Measurements from ENCODE around the gene PARVG.
A peak's percentile ranks its signal among the peaks of the same experiment; 100 is the strongest.

Gene PARVG

GRCh38 chr22:44179196-44179988 lies 1.3 kb upstream of the PARVG start:
- Histone ChIP-seq H3K36me3 (ENCODE audit: control insufficient read depth in 1 of 2, insufficient read depth in 2 of 2, low read length in 2 of 2) (no peaks in the 10 kb centered on the region), H3K4me3 (ENCODE audit: low read depth, low read length) (no peak overlapping the region), H3K9me3 (ENCODE audit: insufficient read depth, low read depth, low read length) (peaks cover 1% of the 10 kb centered on the region), H3K79me2 (ENCODE audit: control insufficient read depth, insufficient read depth, low read length, poor library complexity) (no peaks in the 10 kb centered on the region), H3K14ac (ENCODE audit: low read length) (no peak overlapping the region), H2BK12ac (ENCODE audit: low read length) (no peak overlapping the region), H2AK5ac (ENCODE audit: low read length) (no peak overlapping the region), H3K9ac (ENCODE audit: low read length) (no peak overlapping the region), H3K4ac (ENCODE audit: low read depth, low read length) (no peak overlapping the region), H3K79me1 (ENCODE audit: low read length) (no peaks in the 10 kb centered on the region), H2BK120ac (ENCODE audit: insufficient read depth, low read length, poor library complexity) (no peak overlapping the region), H3K4me2 (ENCODE audit: low read length) (no peak overlapping the region), H3K27ac (ENCODE audit: low read depth, low read length) (no peak overlapping the region), H4K12ac (ENCODE audit: low read depth, low read length) (no peak overlapping the region), H4K91ac (ENCODE audit: low read depth, low read length) (no peak overlapping the region), H2BK5ac (ENCODE audit: low read depth, low read length, poor library complexity) (no peak overlapping the region), H3K27me3 (ENCODE audit: insufficient read depth, low read length) (no peaks in the 10 kb centered on the region), H3K23ac (ENCODE audit: low read length) (no peak overlapping the region), H4K8ac (ENCODE audit: low read depth, low read length) (no peak overlapping the region), H3K18ac (ENCODE audit: low read length) (no peak overlapping the region), H3K4me1 (ENCODE audit: control insufficient read depth in 1 of 2, insufficient read depth in 2 of 2, low read length in 2 of 2) (no peaks in the 10 kb centered on the region), H2AFZ (ENCODE audit: insufficient read depth, low read length, poor library complexity) (no peak overlapping the region)
- DNase-seq, result no peak
- no CpG with 5 or more reads among the region's 10 CpGs for WGBS (ENCODE audit: extremely low coverage, insufficient coverage, insufficient read length)

GRCh38 chr22:44179989-44180705 lies 578 bp upstream of the PARVG start:
- Histone ChIP-seq H3K4me3 (ENCODE audit: low read depth, low read length) (no peak overlapping the region), H3K27me3 (ENCODE audit: insufficient read depth, low read length) (no peaks in the 10 kb centered on the region), H3K4me1 (ENCODE audit: control insufficient read depth in 1 of 2, insufficient read depth in 2 of 2, low read length in 2 of 2) (no peaks in the 10 kb centered on the region), H3K18ac (ENCODE audit: low read length) (no peak overlapping the region), H3K4ac (ENCODE audit: low read depth, low read length) (no peak overlapping the region), H2AFZ (ENCODE audit: insufficient read depth, low read length, poor library complexity) (no peak overlapping the region), H3K4me2 (ENCODE audit: low read length) (no peak overlapping the region), H3K9ac (ENCODE audit: low read length) (no peak overlapping the region), H3K27ac (ENCODE audit: low read depth, low read length) (no peak overlapping the region), H2BK12ac (ENCODE audit: low read length) (no peak overlapping the region), H4K12ac (ENCODE audit: low read depth, low read length) (no peak overlapping the region), H2BK5ac (ENCODE audit: low read depth, low read length, poor library complexity) (no peak overlapping the region), H3K79me1 (ENCODE audit: low read length) (no peaks in the 10 kb centered on the region), H4K8ac (ENCODE audit: low read depth, low read length) (no peak overlapping the region), H2BK120ac (ENCODE audit: insufficient read depth, low read length, poor library complexity) (no peak overlapping the region), H3K36me3 (ENCODE audit: control insufficient read depth in 1 of 2, insufficient read depth in 2 of 2, low read length in 2 of 2) (no peaks in the 10 kb centered on the region), H3K79me2 (ENCODE audit: control insufficient read depth, insufficient read depth, low read length, poor library complexity) (no peaks in the 10 kb centered on the region), H3K9me3 (ENCODE audit: insufficient read depth, low read depth, low read length) (peaks cover 1% of the 10 kb centered on the region), H4K91ac (ENCODE audit: low read depth, low read length) (no peak overlapping the region), H3K14ac (ENCODE audit: low read length) (no peak overlapping the region), H3K23ac (ENCODE audit: low read length) (no peak overlapping the region), H2AK5ac (ENCODE audit: low read length) (no peak overlapping the region)
- DNase-seq, result no peak
- WGBS (ENCODE audit: extremely low coverage, insufficient coverage, insufficient read length), result no CpG with 5 or more reads among the region's 6 CpGs

GRCh38 chr22:44181033-44181911 lies 547 bp downstream of the PARVG start:
- H4K91ac ChIP-seq (ENCODE audit: low read depth, low read length), result no peak overlapping the region

DNA sequence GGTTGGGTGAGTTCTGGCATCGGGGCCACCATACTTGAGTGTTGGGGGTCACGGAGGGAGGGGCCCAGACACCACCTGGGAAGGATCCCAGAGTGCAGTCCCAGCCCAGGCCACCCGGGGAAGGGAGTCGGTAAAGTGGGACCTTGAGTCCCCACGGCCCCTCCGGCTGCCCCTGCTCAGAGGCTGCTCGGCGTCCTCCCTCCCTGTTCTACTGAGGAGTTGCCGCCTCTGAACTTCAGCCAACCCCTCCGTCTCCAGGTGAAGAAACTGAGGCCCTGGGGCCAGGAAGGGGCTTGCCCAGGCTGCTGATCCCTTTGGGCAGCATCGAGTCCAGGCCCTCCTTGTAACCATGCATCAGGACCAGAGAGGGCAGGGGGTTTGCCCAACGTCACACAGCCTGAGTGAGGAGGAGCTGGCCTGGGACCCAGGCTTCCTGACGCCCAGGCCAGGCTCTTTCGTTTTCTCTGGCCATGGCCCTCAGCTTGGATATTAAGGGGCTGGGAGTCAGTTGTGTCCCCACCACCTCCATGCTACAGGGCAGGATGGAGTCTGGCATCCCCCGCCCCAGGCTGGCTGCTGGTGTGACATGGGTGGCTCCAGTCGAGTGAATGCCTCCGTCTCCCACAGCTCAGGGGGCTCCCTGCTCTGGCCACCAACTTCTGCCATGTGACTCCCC lies 1.3 kb downstream of the PARVG start:
- no CpG with 5 or more reads among the region's 17 CpGs for WGBS (ENCODE audit: extremely low coverage, insufficient coverage, insufficient read length)
- H3K9ac ChIP-seq (ENCODE audit: low read length), result no peak overlapping the region

More at GRCh38 chr22:44181033-44181911, 547 bp downstream of the PARVG start:
- Histone ChIP-seq H3K9ac (ENCODE audit: low read length) (no peak overlapping the region), H2BK12ac (ENCODE audit: low read length) (no peak overlapping the region), H3K27ac (ENCODE audit: low read depth, low read length) (no peak overlapping the region), H2AK5ac (ENCODE audit: low read length) (no peak overlapping the region), H3K14ac (ENCODE audit: low read length) (no peak overlapping the region), H4K8ac (ENCODE audit: low read depth, low read length) (no peak overlapping the region), H3K4me3 (ENCODE audit: low read depth, low read length) (no peak overlapping the region), H3K4me1 (ENCODE audit: control insufficient read depth in 1 of 2, insufficient read depth in 2 of 2, low read length in 2 of 2) (no peaks in the 10 kb centered on the region), H3K79me1 (ENCODE audit: low read length) (no peaks in the 10 kb centered on the region), H2BK5ac (ENCODE audit: low read depth, low read length, poor library complexity) (no peak overlapping the region), H3K18ac (ENCODE audit: low read length) (no peak overlapping the region), H3K4me2 (ENCODE audit: low read length) (no peak overlapping the region), H3K27me3 (ENCODE audit: insufficient read depth, low read length) (no peaks in the 10 kb centered on the region), H3K23ac (ENCODE audit: low read length) (no peak overlapping the region), H2AFZ (ENCODE audit: insufficient read depth, low read length, poor library complexity) (no peak overlapping the region), H3K79me2 (ENCODE audit: control insufficient read depth, insufficient read depth, low read length, poor library complexity) (no peaks in the 10 kb centered on the region), H3K36me3 (ENCODE audit: control insufficient read depth in 1 of 2, insufficient read depth in 2 of 2, low read length in 2 of 2) (no peaks in the 10 kb centered on the region), H3K4ac (ENCODE audit: low read depth, low read length) (no peak overlapping the region), H2BK120ac (ENCODE audit: insufficient read depth, low read length, poor library complexity) (no peak overlapping the region), H3K9me3 (ENCODE audit: insufficient read depth, low read depth, low read length) (peaks cover 2% of the 10 kb centered on the region), H4K12ac (ENCODE audit: low read depth, low read length) (no peak overlapping the region)
- WGBS (ENCODE audit: extremely low coverage, insufficient coverage, insufficient read length), result no CpG with 5 or more reads among the region's 40 CpGs
- peak in 1 of 2 donors; percentile 16 for DNase-seq

More for the DNA sequence above, 1.3 kb downstream of the PARVG start:
- H3K27me3 ChIP-seq (ENCODE audit: insufficient read depth, low read length), result no peaks in the 10 kb centered on the region
- H3K79me1 ChIP-seq (ENCODE audit: low read length), result no peaks in the 10 kb centered on the region
- H2AK5ac ChIP-seq (ENCODE audit: low read length), result no peak overlapping the region
- no peak overlapping the region for H3K14ac ChIP-seq (ENCODE audit: low read length)
- peaks cover 6% of the 10 kb centered on the region for H3K9me3 ChIP-seq (ENCODE audit: insufficient read depth, low read depth, low read length)
- H3K4me3 ChIP-seq (ENCODE audit: low read depth, low read length), result no peak overlapping the region
- H3K4ac ChIP-seq (ENCODE audit: low read depth, low read length), result no peak overlapping the region
- H3K23ac ChIP-seq (ENCODE audit: low read length), result no peak overlapping the region
- no peak overlapping the region for H2BK5ac ChIP-seq (ENCODE audit: low read depth, low read length, poor library complexity)
- no peak overlapping the region for H2BK120ac ChIP-seq (ENCODE audit: insufficient read depth, low read length, poor library complexity)
- H3K79me2 ChIP-seq (ENCODE audit: control insufficient read depth, insufficient read depth, low read length, poor library complexity), result no peaks in the 10 kb centered on the region
- H4K12ac ChIP-seq (ENCODE audit: low read depth, low read length), result no peak overlapping the region
- no peak for DNase-seq
- no peaks in the 10 kb centered on the region for H3K4me1 ChIP-seq (ENCODE audit: control insufficient read depth in 1 of 2, insufficient read depth in 2 of 2, low read length in 2 of 2)
- no peak overlapping the region for H2BK12ac ChIP-seq (ENCODE audit: low read length)
- no peak overlapping the region for H3K4me2 ChIP-seq (ENCODE audit: low read length)
- no peak overlapping the region for H4K8ac ChIP-seq (ENCODE audit: low read depth, low read length)
- H3K18ac ChIP-seq (ENCODE audit: low read length), result no peak overlapping the region
- no peak overlapping the region for H4K91ac ChIP-seq (ENCODE audit: low read depth, low read length)
- no peak overlapping the region for H2AFZ ChIP-seq (ENCODE audit: insufficient read depth, low read length, poor library complexity)
- no peaks in the 10 kb centered on the region for H3K36me3 ChIP-seq (ENCODE audit: control insufficient read depth in 1 of 2, insufficient read depth in 2 of 2, low read length in 2 of 2)
- H3K27ac ChIP-seq (ENCODE audit: low read depth, low read length), result no peak overlapping the region

Measured in trophoblast cell (in vitro differentiated cells and primary cell).